Glutamatergic neuron (in vitro differentiated cells): ENCODE results near the gene ATOH7. TPM values are rescaled to one million over a fixed set of nuclear protein-coding genes. Genes with fewer than 3 reads are reported as not detected.

ENCODE experiments used
- DNase-seq: peaks from one replicate; pipeline ENCODE4 v3.0.0; 2022
- H3K27ac Mint-ChIP-seq: one replicate; pipeline ENCODE4 v1.8.0; 2020; ENCODE audit warnings: mild to moderate bottlenecking, mixed read lengths, inconsistent platforms; ENCODE audit not compliant: unreplicated experiment
- H3K27me3 Mint-ChIP-seq: one replicate; pipeline ENCODE4 v1.8.0; 2020; ENCODE audit warnings: mild to moderate bottlenecking, moderate library complexity, mixed read lengths, inconsistent platforms; ENCODE audit not compliant: unreplicated experiment
- H3K36me3 Mint-ChIP-seq: one replicate; pipeline ENCODE4 v1.8.0; 2020; ENCODE audit warnings: mild to moderate bottlenecking, mixed read lengths, inconsistent platforms; ENCODE audit not compliant: unreplicated experiment
- H3K4me1 Mint-ChIP-seq: one replicate; pipeline ENCODE4 v1.8.0; 2020; ENCODE audit warnings: mild to moderate bottlenecking, low read depth, mixed read lengths, inconsistent platforms; ENCODE audit not compliant: unreplicated experiment
- H3K4me3 Mint-ChIP-seq: one replicate; pipeline ENCODE4 v1.8.0; 2020; ENCODE audit warnings: mild to moderate bottlenecking, mixed read lengths, inconsistent platforms; ENCODE audit not compliant: unreplicated experiment
- H3K9me3 Mint-ChIP-seq: one replicate; pipeline ENCODE4 v1.8.0; 2020; ENCODE audit warnings: mild to moderate bottlenecking, moderate library complexity, mixed read lengths, inconsistent platforms; ENCODE audit not compliant: unreplicated experiment
- CTCF ChIP-seq: fragments of 200-600 bp; sonication (generic); IDR thresholded peaks from one replicate; pipeline ENCODE4 v1.5.0; 2021; ENCODE audit not compliant: partially characterized antibody, unreplicated experiment
- total RNA-seq: library from RNA; stranded (reverse); fragmentation: NEBNext Ultra II Directional; extraction: Animal tissue kit (Norgen Biotek cat#: 25700); gene quantifications from one replicate; pipeline ENCODE4 v1.2.1, GENCODE V29; 2021; ENCODE audit not compliant: unreplicated experiment

ATOH7 gene
- total RNA-seq, 1 donor from 2014 or later: 0.86 TPM

- Mint-ChIP-seq H3K27ac (no peak overlapping the region), H3K27me3 (no peaks in the 10 kb centered on the region), H3K4me3 (no peak overlapping the region), H3K36me3 (no peaks in the 10 kb centered on the region), H3K9me3 (no peaks in the 10 kb centered on the region), H3K4me1 (peaks cover 6% of the 10 kb centered on the region)
- no peak for TF ChIP-seq CTCF
- no peak for DNase-seq
These were observed 10.1 kb upstream of the ATOH7 start for GRCh38 chr10:68242051-68242450.

- Mint-ChIP-seq H3K4me1 (peaks cover 6% of the 10 kb centered on the region), H3K9me3 (peaks cover 2% of the 10 kb centered on the region), H3K27me3 (no peaks in the 10 kb centered on the region), H3K4me3 (no peak overlapping the region), H3K27ac (no peak overlapping the region), H3K36me3 (no peaks in the 10 kb centered on the region)
- DNase-seq: no peak
- TF ChIP-seq CTCF: no peak
These were observed 7.8 kb upstream of the ATOH7 start for GRCh38 chr10:68239596-68240150.

GRCh38 chr10:68239069-68239468 lies 7.2 kb upstream of the ATOH7 start:
- no peak overlapping the region for H3K27ac Mint-ChIP-seq
- H3K4me3 Mint-ChIP-seq: no peak overlapping the region

GRCh38 chr10:68238371-68238770 lies 6.5 kb upstream of the ATOH7 start:
- Mint-ChIP-seq H3K4me3 (no peak overlapping the region), H3K36me3 (no peaks in the 10 kb centered on the region), H3K4me1 (peaks cover 6% of the 10 kb centered on the region), H3K9me3 (peaks cover 2% of the 10 kb centered on the region), H3K27me3 (no peaks in the 10 kb centered on the region), H3K27ac (no peak overlapping the region)
- no peak for TF ChIP-seq CTCF
- DNase-seq: no peak

More at GRCh38 chr10:68239069-68239468, 7.2 kb upstream of the ATOH7 start:
- Mint-ChIP-seq H3K9me3 (peaks cover 2% of the 10 kb centered on the region), H3K36me3 (no peaks in the 10 kb centered on the region), H3K27me3 (no peaks in the 10 kb centered on the region), H3K4me1 (peaks cover 6% of the 10 kb centered on the region)
- DNase-seq: no peak
- TF ChIP-seq CTCF: no peak

- Mint-ChIP-seq H3K4me3 (no peak overlapping the region), H3K36me3 (no peaks in the 10 kb centered on the region), H3K27ac (no peak overlapping the region), H3K9me3 (peaks cover 2% of the 10 kb centered on the region), H3K27me3 (no peaks in the 10 kb centered on the region), H3K4me1 (peaks cover 12% of the 10 kb centered on the region)
- no peak for DNase-seq
- TF ChIP-seq CTCF: no peak
These were observed 5.3 kb upstream of the ATOH7 start for GRCh38 chr10:68237173-68237572.
